ENCODE measurements around the gene SLC16A10. TPM values are rescaled to one million over a fixed set of nuclear protein-coding genes. Genes with fewer than 3 reads are reported as not detected.

Gene SLC16A10
- total RNA-seq, 4 donors from 2014 or later: 0.15 to 3.4 (median 1.6) TPM

DNA sequence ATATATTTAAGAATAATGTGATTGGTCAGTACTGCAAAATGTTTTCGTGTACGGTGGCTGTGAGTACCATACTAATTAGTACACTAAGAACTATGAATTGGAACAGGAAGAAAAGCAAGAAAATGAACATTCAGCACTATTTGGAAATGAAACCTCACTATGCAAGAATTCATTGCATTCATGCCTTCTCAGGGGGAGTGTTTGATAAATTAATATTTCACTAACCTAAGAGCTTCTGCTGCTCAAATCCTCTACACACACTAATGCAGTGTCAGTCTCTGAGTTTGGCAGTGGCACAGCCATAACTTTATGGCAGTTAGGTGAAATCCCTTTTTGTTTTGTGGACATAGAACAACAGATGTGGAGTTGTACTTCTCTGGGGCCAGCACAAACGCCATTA is 60.1 kb downstream of the SLC16A10 start:
- Histone ChIP-seq H3K9me3 (no peaks in the 10 kb centered on the region), H3K4me3 (no peak overlapping the region), H3K27ac (no peak overlapping the region), H3K4me1 (peaks cover 0 to 9% (median 0%) of the 10 kb centered on the region in 3 donors), H3K27me3 (no peaks in the 10 kb centered on the region), H3K36me3 (no peaks in the 10 kb centered on the region)
- intact Hi-C loops (cut with DNase I): no loop called here
- no peak for DNase-seq
- WGBS, 2 donors: 65 to 76% methylated on average over 3 of the region's 3 CpGs
- TF ChIP-seq POLR2A (IDR thresholded peaks at IDR 0.05): no peak
- TF ChIP-seq, protein P1, sequence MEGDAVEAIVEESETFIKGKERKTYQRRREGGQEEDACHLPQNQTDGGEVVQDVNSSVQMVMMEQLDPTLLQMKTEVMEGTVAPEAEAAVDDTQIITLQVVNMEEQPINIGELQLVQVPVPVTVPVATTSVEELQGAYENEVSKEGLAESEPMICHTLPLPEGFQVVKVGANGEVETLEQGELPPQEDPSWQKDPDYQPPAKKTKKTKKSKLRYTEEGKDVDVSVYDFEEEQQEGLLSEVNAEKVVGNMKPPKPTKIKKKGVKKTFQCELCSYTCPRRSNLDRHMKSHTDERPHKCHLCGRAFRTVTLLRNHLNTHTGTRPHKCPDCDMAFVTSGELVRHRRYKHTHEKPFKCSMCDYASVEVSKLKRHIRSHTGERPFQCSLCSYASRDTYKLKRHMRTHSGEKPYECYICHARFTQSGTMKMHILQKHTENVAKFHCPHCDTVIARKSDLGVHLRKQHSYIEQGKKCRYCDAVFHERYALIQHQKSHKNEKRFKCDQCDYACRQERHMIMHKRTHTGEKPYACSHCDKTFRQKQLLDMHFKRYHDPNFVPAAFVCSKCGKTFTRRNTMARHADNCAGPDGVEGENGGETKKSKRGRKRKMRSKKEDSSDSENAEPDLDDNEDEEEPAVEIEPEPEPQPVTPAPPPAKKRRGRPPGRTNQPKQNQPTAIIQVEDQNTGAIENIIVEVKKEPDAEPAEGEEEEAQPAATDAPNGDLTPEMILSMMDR (IDR thresholded peaks at IDR 0.05): no peak

DNA sequence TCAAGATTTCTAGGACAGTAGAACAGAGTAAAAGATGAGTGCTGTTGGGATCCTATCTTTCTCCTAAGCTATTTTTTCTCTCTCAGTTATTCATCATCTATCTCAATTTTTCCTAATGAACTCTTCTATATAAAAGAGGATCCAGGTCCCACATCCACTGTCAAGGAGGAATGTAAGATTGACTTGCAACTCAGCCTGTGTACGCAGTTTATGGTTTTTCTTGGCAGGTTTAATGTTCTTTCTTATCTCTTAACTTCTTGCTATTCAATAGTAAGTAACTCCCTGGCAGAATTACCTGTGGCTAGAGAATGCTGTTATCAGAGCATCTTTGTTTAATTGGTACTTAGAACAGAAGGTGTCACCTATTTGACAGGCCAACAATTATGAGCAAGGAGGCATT is 60.8 kb downstream of the SLC16A10 start:
- intact Hi-C loops (cut with DNase I): no loop called here
- Histone ChIP-seq H3K36me3 (no peaks in the 10 kb centered on the region), H3K9me3 (no peaks in the 10 kb centered on the region), H3K4me1 (peaks cover 0 to 9% (median 0%) of the 10 kb centered on the region in 3 donors), H3K27me3 (no peaks in the 10 kb centered on the region), H3K27ac (no peak overlapping the region), H3K4me3 (no peak overlapping the region)
- TF ChIP-seq, protein P1 (IDR thresholded peaks at IDR 0.05): no peak
- no peak for TF ChIP-seq POLR2A (IDR thresholded peaks at IDR 0.05)
- no peak for DNase-seq
- WGBS, 2 donors: 67 to 83% methylated on average over 1 of the region's 1 CpG

DNA sequence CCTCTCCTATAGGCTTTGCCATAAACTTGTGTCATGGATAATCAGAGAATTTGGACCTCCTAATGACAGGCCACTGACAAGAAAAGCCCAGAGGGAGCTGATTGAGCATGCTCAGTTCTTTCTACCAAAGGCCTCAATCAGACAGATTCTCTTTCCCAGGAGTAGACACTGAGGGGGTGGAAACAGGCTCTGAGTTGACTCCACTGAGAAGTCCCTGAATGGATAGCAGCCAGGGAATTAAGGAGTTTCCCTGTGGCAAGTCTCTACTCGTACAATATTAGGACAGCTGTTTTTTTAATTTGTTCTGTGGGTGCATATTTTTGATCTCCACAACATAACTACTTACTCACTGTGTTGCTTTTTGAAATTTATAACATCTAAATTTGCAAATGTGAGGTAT is 63.3 kb downstream of the SLC16A10 start:
- no peak for DNase-seq
- no peak overlapping the region for H3K27ac ChIP-seq
- TF ChIP-seq, protein P1 (IDR thresholded peaks at IDR 0.05): no peak
- no peak for TF ChIP-seq POLR2A (IDR thresholded peaks at IDR 0.05)

DNA sequence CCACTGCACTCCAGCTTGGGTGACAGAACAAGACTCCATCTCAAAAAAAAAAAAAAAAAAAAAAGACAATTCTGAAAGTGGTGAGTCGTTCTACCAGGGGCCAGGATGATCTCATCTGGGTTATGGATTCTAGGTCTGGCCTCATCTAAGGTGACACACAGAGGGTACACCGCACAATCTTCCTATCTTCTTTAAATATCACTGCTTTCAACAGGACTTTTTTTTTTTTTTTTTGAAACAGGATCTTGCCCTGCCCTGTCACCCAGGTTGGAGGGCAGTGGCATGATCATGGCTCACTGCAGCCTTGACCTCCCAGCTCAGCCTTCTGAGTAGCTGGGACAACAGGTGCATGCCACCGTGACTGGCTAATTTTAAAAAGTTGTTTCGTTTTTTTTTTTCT is 67.7 kb downstream of the SLC16A10 start:
- no peaks in the 10 kb centered on the region for H3K9me3 ChIP-seq
- 81 to 83% methylated on average over 4 of the region's 4 CpGs for WGBS, 2 donors
- no peaks in the 10 kb centered on the region for H3K27me3 ChIP-seq
- no peak for TF ChIP-seq POLR2A (IDR thresholded peaks at IDR 0.05)
- TF ChIP-seq, protein P1 (IDR thresholded peaks at IDR 0.05): no peak
- H3K4me3 ChIP-seq: no peak overlapping the region
- no peaks in the 10 kb centered on the region for H3K36me3 ChIP-seq
- DNase-seq: no peak
- peaks cover 0 to 9% (median 0%) of the 10 kb centered on the region in 3 donors for H3K4me1 ChIP-seq
- H3K27ac ChIP-seq: no peak overlapping the region
- intact Hi-C loops (cut with DNase I): no loop called here

More for the DNA sequence above, 63.3 kb downstream of the SLC16A10 start:
- H3K36me3 ChIP-seq: no peaks in the 10 kb centered on the region
- no peaks in the 10 kb centered on the region for H3K27me3 ChIP-seq
- 7 to 33% methylated on average over 1 of the region's 1 CpG for WGBS, 2 donors
- H3K9me3 ChIP-seq: no peaks in the 10 kb centered on the region
- peaks cover 0 to 9% (median 0%) of the 10 kb centered on the region in 3 donors for H3K4me1 ChIP-seq
- H3K4me3 ChIP-seq: no peak overlapping the region
- intact Hi-C loops (cut with DNase I): no loop called here

DNA sequence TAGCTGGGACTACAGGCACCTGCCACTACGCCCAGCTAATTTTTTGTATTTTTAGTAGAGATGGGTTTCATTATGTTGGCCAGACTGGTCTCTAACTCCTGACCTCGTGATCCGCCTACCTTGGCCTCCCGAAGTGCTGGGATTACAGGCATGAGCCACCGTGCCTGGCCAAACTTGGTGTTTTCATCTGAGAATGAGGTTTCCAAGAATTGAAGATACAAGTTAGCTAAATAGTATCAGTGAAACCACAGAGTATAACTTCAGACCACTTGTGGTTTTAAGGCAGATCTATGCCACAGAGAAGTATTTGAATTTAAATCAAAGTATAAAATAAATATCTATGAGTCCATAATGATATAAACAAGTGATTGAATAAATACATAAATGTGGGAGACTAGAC is 70.1 kb downstream of the SLC16A10 start:
- WGBS, 2 donors: 58 to 90% methylated on average over 3 to 5 of the region's 5 CpGs
- Histone ChIP-seq H3K27me3 (no peaks in the 10 kb centered on the region), H3K4me1 (no peaks in the 10 kb centered on the region), H3K9me3 (peaks cover 0 to 4% (median 0%) of the 10 kb centered on the region in 3 donors), H3K36me3 (no peaks in the 10 kb centered on the region), H3K27ac (no peak overlapping the region), H3K4me3 (no peak overlapping the region)
- no peak for TF ChIP-seq POLR2A (IDR thresholded peaks at IDR 0.05)
- TF ChIP-seq, protein P1 (IDR thresholded peaks at IDR 0.05): no peak
- intact Hi-C loops (cut with DNase I): no loop called here
- no peak for DNase-seq
